Left renal pelvis (tissue), 4 donors: ENCODE results near the gene RAB24. TPM values are rescaled to one million over a fixed set of nuclear protein-coding genes. Genes with fewer than 3 reads are reported as not detected.

Source experiments
- polyA plus RNA-seq, 4 donors: library from polyadenylated mRNA; unstranded; fragments of 120-200 nt; gene quantifications; one replicate each; pipeline ENCODE4 v1.2.1, GENCODE V29; 2013; ENCODE audit not compliant: insufficient read length in 4 of 4

RAB24 gene
- polyA plus RNA-seq, 4 donors = 21.9 to 44.8 (median 25.5) TPM

Other genes with a start within 250 kb of the RAB24 start
- 10 to 100 TPM in 3 of 4 donors, 1 to 10 TPM in 1; 2.5 to 84.1 (median 57.3) TPM for gene FGFR4, start 216.8 kb downstream of the RAB24 start, polyA plus RNA-seq
- gene NSD1, start 169.9 kb downstream of the RAB24 start, polyA plus RNA-seq = 10 to 100 TPM; 48.3 to 66.0 (median 59.3) TPM
- 100 to 1,000 TPM in 3 of 4 donors, 10 to 100 TPM in 1; 89.7 to 141 (median 120) TPM for gene PRELID1, start 80 bp upstream of the RAB24 start, polyA plus RNA-seq
- gene MXD3, start 8.2 kb upstream of the RAB24 start, polyA plus RNA-seq = 10 to 100 TPM; 10.9 to 24.6 (median 16.3) TPM
- 100 to 1,000 TPM in 3 of 4 donors, 10 to 100 TPM in 1; 94.0 to 135 (median 130) TPM for gene LMAN2, start 47.9 kb upstream of the RAB24 start, polyA plus RNA-seq
- 10 to 100 TPM in 3 of 4 donors, 1 to 10 TPM in 1; 5.7 to 19.3 (median 13.9) TPM for gene RGS14, start 54.2 kb upstream of the RAB24 start, polyA plus RNA-seq
- 100 to 1,000 TPM in 2 of 4 donors, 10 to 100 TPM in 1, 1 to 10 TPM in 1; 3.4 to 223 (median 131) TPM for gene SLC34A1, start 80.7 kb upstream of the RAB24 start, polyA plus RNA-seq
- 1 to 10 TPM in 2 of 4 donors, under 1 TPM in 1, not detected in 1; 0.26 to 2.6 (median 1.5) TPM for gene PFN3, start 96.9 kb upstream of the RAB24 start, polyA plus RNA-seq
- 10 to 100 TPM in 1 of 4 donors, 1 to 10 TPM in 2, under 1 TPM in 1; 0.91 to 13.4 (median 5.8) TPM for gene F12, start 105.8 kb upstream of the RAB24 start, polyA plus RNA-seq
- 10 to 100 TPM; 22.2 to 29.0 (median 24.6) TPM for gene GRK6, start 123.0 kb upstream of the RAB24 start, polyA plus RNA-seq
- 1 to 10 TPM in 2 of 4 donors, under 1 TPM in 2; 0.76 to 2.4 (median 0.99) TPM for gene PRR7, start 143.1 kb upstream of the RAB24 start, polyA plus RNA-seq
- gene DBN1, start 169.9 kb upstream of the RAB24 start, polyA plus RNA-seq = 100 to 1,000 TPM; 180 to 210 (median 185) TPM
- gene PDLIM7, start 193.9 kb upstream of the RAB24 start, polyA plus RNA-seq = 100 to 1,000 TPM in 2 of 4 donors, 10 to 100 TPM in 2; 73.6 to 157 (median 121) TPM
- 1 to 10 TPM; 3.9 to 7.1 (median 4.3) TPM for gene DOK3, start 206.1 kb upstream of the RAB24 start, polyA plus RNA-seq
- gene DDX41, start 213.2 kb upstream of the RAB24 start, polyA plus RNA-seq = 100 to 1,000 TPM in 1 of 4 donors, 10 to 100 TPM in 3; 67.0 to 105 (median 88.9) TPM